Measurements from ENCODE around the gene TIAM1.

DNA sequence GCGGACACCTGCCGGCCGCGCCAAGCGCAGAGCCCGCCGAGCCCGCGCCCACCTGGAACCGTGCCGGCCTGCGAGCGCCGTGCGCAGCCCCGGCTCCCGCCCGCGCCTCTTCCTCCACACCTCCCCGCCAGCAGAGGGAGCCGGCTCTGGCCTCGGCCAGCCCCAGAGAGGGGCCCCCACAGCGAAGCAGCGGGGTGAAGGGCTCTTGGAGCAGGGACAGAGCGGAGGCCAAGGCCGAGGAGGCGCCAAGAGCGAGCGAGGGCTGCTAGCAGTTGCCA is 255.6 kb downstream of the TIAM1 start:
- TF ChIP-seq, protein P1, sequence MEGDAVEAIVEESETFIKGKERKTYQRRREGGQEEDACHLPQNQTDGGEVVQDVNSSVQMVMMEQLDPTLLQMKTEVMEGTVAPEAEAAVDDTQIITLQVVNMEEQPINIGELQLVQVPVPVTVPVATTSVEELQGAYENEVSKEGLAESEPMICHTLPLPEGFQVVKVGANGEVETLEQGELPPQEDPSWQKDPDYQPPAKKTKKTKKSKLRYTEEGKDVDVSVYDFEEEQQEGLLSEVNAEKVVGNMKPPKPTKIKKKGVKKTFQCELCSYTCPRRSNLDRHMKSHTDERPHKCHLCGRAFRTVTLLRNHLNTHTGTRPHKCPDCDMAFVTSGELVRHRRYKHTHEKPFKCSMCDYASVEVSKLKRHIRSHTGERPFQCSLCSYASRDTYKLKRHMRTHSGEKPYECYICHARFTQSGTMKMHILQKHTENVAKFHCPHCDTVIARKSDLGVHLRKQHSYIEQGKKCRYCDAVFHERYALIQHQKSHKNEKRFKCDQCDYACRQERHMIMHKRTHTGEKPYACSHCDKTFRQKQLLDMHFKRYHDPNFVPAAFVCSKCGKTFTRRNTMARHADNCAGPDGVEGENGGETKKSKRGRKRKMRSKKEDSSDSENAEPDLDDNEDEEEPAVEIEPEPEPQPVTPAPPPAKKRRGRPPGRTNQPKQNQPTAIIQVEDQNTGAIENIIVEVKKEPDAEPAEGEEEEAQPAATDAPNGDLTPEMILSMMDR (IDR thresholded peaks at IDR 0.05): no peak
- TF ChIP-seq POLR2AphosphoS5 (IDR thresholded peaks at IDR 0.05) (no peak), POLR2A (IDR thresholded peaks at IDR 0.05) (no peak)

Measured in gastroesophageal sphincter (tissue), 3 donors.